Sigmoid colon (tissue), 4 donors: ENCODE data around the gene ZNF547.

ENCODE experiments used
- EP300 ChIP-seq, 4 donors: sonication (generic); formaldehyde crosslinking; IDR thresholded peaks; one replicate each; pipeline ENCODE4 v1.6.1; 2017; ENCODE audit warnings: antibody characterized with exemption in 4 of 4
- POLR2A ChIP-seq, 2 donors: fragments of 450-650 bp; IDR thresholded peaks; one replicate each; pipeline ENCODE4 v1.6.1; 2016; ENCODE audit warnings: antibody characterized with exemption in 2 of 2, mild to moderate bottlenecking in 2 of 2, moderate library complexity in 2 of 2
- POLR2AphosphoS5 ChIP-seq, 4 donors: sonication (generic); formaldehyde crosslinking; IDR thresholded peaks; one replicate each; pipeline ENCODE4 v1.6.1; 2017; ENCODE audit warnings: antibody characterized with exemption in 4 of 4
- TF ChIP-seq, protein P1 (sequence below), 4 experiments: fragments of 450-650 bp in 3 of 4; fragments of 200-600 bp in 1 of 4; IDR thresholded peaks; one replicate each; pipeline ENCODE4 v1.5.1; 2016 to 2019; ENCODE audit warnings: antibody characterized with exemption in 4 of 4, mild to moderate bottlenecking in 3 of 4, moderate library complexity in 2 of 4

DNA sequence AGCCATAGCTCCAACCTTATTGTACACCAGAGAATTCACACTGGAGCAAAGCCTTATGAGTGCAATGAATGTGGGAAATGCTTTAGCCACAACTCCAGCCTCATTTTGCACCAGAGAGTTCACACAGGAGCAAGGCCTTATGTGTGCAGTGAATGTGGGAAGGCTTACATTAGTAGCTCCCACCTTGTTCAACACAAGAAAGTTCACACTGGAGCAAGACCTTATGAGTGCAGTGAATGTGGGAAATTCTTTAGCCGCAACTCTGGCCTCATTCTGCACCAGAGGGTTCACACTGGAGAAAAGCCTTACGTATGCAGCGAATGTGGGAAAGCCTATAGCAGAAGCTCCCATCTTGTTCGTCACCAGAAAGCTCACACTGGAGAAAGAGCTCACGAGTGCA is 5.9 kb upstream of the ZNF547 start:
- TF ChIP-seq, protein P1, sequence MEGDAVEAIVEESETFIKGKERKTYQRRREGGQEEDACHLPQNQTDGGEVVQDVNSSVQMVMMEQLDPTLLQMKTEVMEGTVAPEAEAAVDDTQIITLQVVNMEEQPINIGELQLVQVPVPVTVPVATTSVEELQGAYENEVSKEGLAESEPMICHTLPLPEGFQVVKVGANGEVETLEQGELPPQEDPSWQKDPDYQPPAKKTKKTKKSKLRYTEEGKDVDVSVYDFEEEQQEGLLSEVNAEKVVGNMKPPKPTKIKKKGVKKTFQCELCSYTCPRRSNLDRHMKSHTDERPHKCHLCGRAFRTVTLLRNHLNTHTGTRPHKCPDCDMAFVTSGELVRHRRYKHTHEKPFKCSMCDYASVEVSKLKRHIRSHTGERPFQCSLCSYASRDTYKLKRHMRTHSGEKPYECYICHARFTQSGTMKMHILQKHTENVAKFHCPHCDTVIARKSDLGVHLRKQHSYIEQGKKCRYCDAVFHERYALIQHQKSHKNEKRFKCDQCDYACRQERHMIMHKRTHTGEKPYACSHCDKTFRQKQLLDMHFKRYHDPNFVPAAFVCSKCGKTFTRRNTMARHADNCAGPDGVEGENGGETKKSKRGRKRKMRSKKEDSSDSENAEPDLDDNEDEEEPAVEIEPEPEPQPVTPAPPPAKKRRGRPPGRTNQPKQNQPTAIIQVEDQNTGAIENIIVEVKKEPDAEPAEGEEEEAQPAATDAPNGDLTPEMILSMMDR (IDR thresholded peaks at IDR 0.05), result no peak
- TF ChIP-seq POLR2A (IDR thresholded peaks at IDR 0.05) (no peak), EP300 (IDR thresholded peaks at IDR 0.05) (no peak), POLR2AphosphoS5 (IDR thresholded peaks at IDR 0.05) (no peak)
